ENCODE measurements around the gene L3MBTL4.
"Not testable (repeated sequence)": the region's sequence is repeated elsewhere in the genome, so short reads cannot be mapped to it uniquely, and the experiment has no call there.

The L3MBTL4 gene

GRCh38 chr18:6199777-6200176, 214.9 kb downstream of the L3MBTL4 start:
- H4K5ac ChIP-seq (ENCODE audit: low read length): no peak overlapping the region
- H2BK120ac ChIP-seq (ENCODE audit: low read depth, low read length): no peak overlapping the region
- H3K79me1 ChIP-seq (ENCODE audit: low read length): no peaks in the 10 kb centered on the region
- no peaks in the 10 kb centered on the region for H3K4me1 ChIP-seq (ENCODE audit: control insufficient read depth, low read depth, low read length)
- no peak overlapping the region for H2BK5ac ChIP-seq (ENCODE audit: low read length)
- no peak overlapping the region for H3K4me2 ChIP-seq (ENCODE audit: low read length)
- H3K4me3 ChIP-seq (ENCODE audit: low read length): no peak overlapping the region
- no peak for DNase-seq
- H3K36me3 ChIP-seq (ENCODE audit: control insufficient read depth, insufficient read depth, low read length): no peaks in the 10 kb centered on the region
- no peaks in the 10 kb centered on the region for H3K79me2 ChIP-seq (ENCODE audit: control insufficient read depth, insufficient read depth, low read length)
- no peak overlapping the region for H3K56ac ChIP-seq (ENCODE audit: low read length)
- no peak overlapping the region for H3K18ac ChIP-seq (ENCODE audit: low read length)
- no peak overlapping the region for H2BK15ac ChIP-seq (replicated peaks; ENCODE audit: low read depth)
- no CpG with 5 or more reads among the region's 1 CpG for WGBS (ENCODE audit: extremely low coverage, insufficient coverage, low lambda C conversion rate)
- no peaks in the 10 kb centered on the region for H3K27me3 ChIP-seq (ENCODE audit: insufficient read depth, low read length, poor library complexity)
- H3K23ac ChIP-seq (ENCODE audit: low read length): no peak overlapping the region
- no peak overlapping the region for H3K27ac ChIP-seq (ENCODE audit: low read depth, low read length)
- H3K4ac ChIP-seq (ENCODE audit: low read depth, low read length): no peak overlapping the region
- H4K8ac ChIP-seq (ENCODE audit: low read depth, low read length): no peak overlapping the region
- no peak overlapping the region for H3K9ac ChIP-seq (ENCODE audit: low read length)
- no peak overlapping the region for H2AK5ac ChIP-seq (ENCODE audit: low read length)

- Histone ChIP-seq H2BK5ac (ENCODE audit: low read length) (no peak overlapping the region), H4K5ac (ENCODE audit: low read length) (no peak overlapping the region), H3K4ac (ENCODE audit: low read depth, low read length) (no peak overlapping the region), H2AK5ac (ENCODE audit: low read length) (no peak overlapping the region), H3K4me2 (ENCODE audit: low read length) (no peak overlapping the region), H3K18ac (ENCODE audit: low read length) (no peak overlapping the region), H3K23ac (ENCODE audit: low read length) (no peak overlapping the region), H3K36me3 (ENCODE audit: control insufficient read depth, insufficient read depth, low read length) (no peaks in the 10 kb centered on the region), H4K8ac (ENCODE audit: low read depth, low read length) (no peak overlapping the region), H2BK120ac (ENCODE audit: low read depth, low read length) (no peak overlapping the region), H3K27me3 (ENCODE audit: insufficient read depth, low read length, poor library complexity) (no peaks in the 10 kb centered on the region), H3K79me1 (ENCODE audit: low read length) (no peaks in the 10 kb centered on the region), H3K56ac (ENCODE audit: low read length) (no peak overlapping the region), H3K27ac (ENCODE audit: low read depth, low read length) (no peak overlapping the region), H3K4me1 (ENCODE audit: control insufficient read depth, low read depth, low read length) (no peaks in the 10 kb centered on the region), H3K4me3 (ENCODE audit: low read length) (no peak overlapping the region), H2BK15ac (replicated peaks; ENCODE audit: low read depth) (no peak overlapping the region), H3K79me2 (ENCODE audit: control insufficient read depth, insufficient read depth, low read length) (no peaks in the 10 kb centered on the region), H3K9ac (ENCODE audit: low read length) (no peak overlapping the region)
- no peak for DNase-seq
- no CpG with 5 or more reads among the region's 1 CpG for WGBS (ENCODE audit: extremely low coverage, insufficient coverage, low lambda C conversion rate)
Observed at GRCh38 chr18:6198585-6198984, 216.1 kb downstream of the L3MBTL4 start.

- H2BK5ac ChIP-seq (ENCODE audit: low read length): no peak overlapping the region
- no peak overlapping the region for H4K5ac ChIP-seq (ENCODE audit: low read length)
- no peak overlapping the region for H2BK15ac ChIP-seq (replicated peaks; ENCODE audit: low read depth)
- no peaks in the 10 kb centered on the region for H3K27me3 ChIP-seq (ENCODE audit: insufficient read depth, low read length, poor library complexity)
- no peak overlapping the region for H2BK120ac ChIP-seq (ENCODE audit: low read depth, low read length)
- H3K4me3 ChIP-seq (ENCODE audit: low read length): no peak overlapping the region
- no peak overlapping the region for H2AK5ac ChIP-seq (ENCODE audit: low read length)
- H3K9ac ChIP-seq (ENCODE audit: low read length): no peak overlapping the region
- no peaks in the 10 kb centered on the region for H3K4me1 ChIP-seq (ENCODE audit: control insufficient read depth, low read depth, low read length)
- H3K4me2 ChIP-seq (ENCODE audit: low read length): no peak overlapping the region
- H3K4ac ChIP-seq (ENCODE audit: low read depth, low read length): no peak overlapping the region
- WGBS (ENCODE audit: extremely low coverage, insufficient coverage, low lambda C conversion rate): no CpG with 5 or more reads among the region's 2 CpGs
- no peak overlapping the region for H4K8ac ChIP-seq (ENCODE audit: low read depth, low read length)
- H3K23ac ChIP-seq (ENCODE audit: low read length): no peak overlapping the region
- no peaks in the 10 kb centered on the region for H3K36me3 ChIP-seq (ENCODE audit: control insufficient read depth, insufficient read depth, low read length)
- H3K56ac ChIP-seq (ENCODE audit: low read length): no peak overlapping the region
- DNase-seq: no peak
- no peaks in the 10 kb centered on the region for H3K79me1 ChIP-seq (ENCODE audit: low read length)
- no peak overlapping the region for H3K27ac ChIP-seq (ENCODE audit: low read depth, low read length)
- H3K18ac ChIP-seq (ENCODE audit: low read length): no peak overlapping the region
- no peaks in the 10 kb centered on the region for H3K79me2 ChIP-seq (ENCODE audit: control insufficient read depth, insufficient read depth, low read length)
Observed at GRCh38 chr18:6194640-6195039, 220.1 kb downstream of the L3MBTL4 start.

GRCh38 chr18:6185782-6186181, 228.9 kb downstream of the L3MBTL4 start:
- not testable (repeated sequence) for H2BK15ac ChIP-seq (replicated peaks; ENCODE audit: low read depth); H3K4me3 ChIP-seq (ENCODE audit: low read length); H3K56ac ChIP-seq (ENCODE audit: low read length); H2BK5ac ChIP-seq (ENCODE audit: low read length); H3K9ac ChIP-seq (ENCODE audit: low read length); H2BK120ac ChIP-seq (ENCODE audit: low read depth, low read length); H3K36me3 ChIP-seq (ENCODE audit: control insufficient read depth, insufficient read depth, low read length); DNase-seq; H3K4me2 ChIP-seq (ENCODE audit: low read length); H3K79me2 ChIP-seq (ENCODE audit: control insufficient read depth, insufficient read depth, low read length); H2AK5ac ChIP-seq (ENCODE audit: low read length); H3K79me1 ChIP-seq (ENCODE audit: low read length); H3K27me3 ChIP-seq (ENCODE audit: insufficient read depth, low read length, poor library complexity); H3K18ac ChIP-seq (ENCODE audit: low read length); H3K4ac ChIP-seq (ENCODE audit: low read depth, low read length); H4K8ac ChIP-seq (ENCODE audit: low read depth, low read length); H3K4me1 ChIP-seq (ENCODE audit: control insufficient read depth, low read depth, low read length); H3K23ac ChIP-seq (ENCODE audit: low read length); H4K5ac ChIP-seq (ENCODE audit: low read length); H3K27ac ChIP-seq (ENCODE audit: low read depth, low read length)
- WGBS (ENCODE audit: extremely low coverage, insufficient coverage, low lambda C conversion rate): no CpG with 5 or more reads among the region's 3 CpGs

- no peak overlapping the region for H3K9ac ChIP-seq (ENCODE audit: low read length)
- no CpG with 5 or more reads among the region's 8 CpGs for WGBS (ENCODE audit: extremely low coverage, insufficient coverage, low lambda C conversion rate)
- no peak overlapping the region for H3K4me3 ChIP-seq (ENCODE audit: low read length)
- DNase-seq: no peak
- H3K18ac ChIP-seq (ENCODE audit: low read length): no peak overlapping the region
- H3K79me2 ChIP-seq (ENCODE audit: control insufficient read depth, insufficient read depth, low read length): no peaks in the 10 kb centered on the region
- no peak overlapping the region for H4K8ac ChIP-seq (ENCODE audit: low read depth, low read length)
- H3K56ac ChIP-seq (ENCODE audit: low read length): no peak overlapping the region
- no peak overlapping the region for H3K4me2 ChIP-seq (ENCODE audit: low read length)
- H2BK5ac ChIP-seq (ENCODE audit: low read length): no peak overlapping the region
- no peak overlapping the region for H3K4ac ChIP-seq (ENCODE audit: low read depth, low read length)
- no peak overlapping the region for H2BK15ac ChIP-seq (replicated peaks; ENCODE audit: low read depth)
- H3K79me1 ChIP-seq (ENCODE audit: low read length): no peaks in the 10 kb centered on the region
- no peak overlapping the region for H3K27ac ChIP-seq (ENCODE audit: low read depth, low read length)
- no peak overlapping the region for H4K5ac ChIP-seq (ENCODE audit: low read length)
- no peak overlapping the region for H2AK5ac ChIP-seq (ENCODE audit: low read length)
- H3K4me1 ChIP-seq (ENCODE audit: control insufficient read depth, low read depth, low read length): no peaks in the 10 kb centered on the region
- H2BK120ac ChIP-seq (ENCODE audit: low read depth, low read length): no peak overlapping the region
- H3K27me3 ChIP-seq (ENCODE audit: insufficient read depth, low read length, poor library complexity): no peaks in the 10 kb centered on the region
- H3K36me3 ChIP-seq (ENCODE audit: control insufficient read depth, insufficient read depth, low read length): no peaks in the 10 kb centered on the region
- no peak overlapping the region for H3K23ac ChIP-seq (ENCODE audit: low read length)
Observed at GRCh38 chr18:6174983-6175745, 239.5 kb downstream of the L3MBTL4 start.

- H3K4me3 ChIP-seq (ENCODE audit: low read length): no peak overlapping the region
- H3K27ac ChIP-seq (ENCODE audit: low read depth, low read length): no peak overlapping the region
- H3K4ac ChIP-seq (ENCODE audit: low read depth, low read length): no peak overlapping the region
- H2BK120ac ChIP-seq (ENCODE audit: low read depth, low read length): no peak overlapping the region
- no peak overlapping the region for H3K23ac ChIP-seq (ENCODE audit: low read length)
- no peaks in the 10 kb centered on the region for H3K79me1 ChIP-seq (ENCODE audit: low read length)
- H2BK5ac ChIP-seq (ENCODE audit: low read length): no peak overlapping the region
- no peak overlapping the region for H3K56ac ChIP-seq (ENCODE audit: low read length)
- H3K4me1 ChIP-seq (ENCODE audit: control insufficient read depth, low read depth, low read length): no peaks in the 10 kb centered on the region
- DNase-seq: no peak
- H3K27me3 ChIP-seq (ENCODE audit: insufficient read depth, low read length, poor library complexity): no peaks in the 10 kb centered on the region
- H3K4me2 ChIP-seq (ENCODE audit: low read length): no peak overlapping the region
- no peak overlapping the region for H3K18ac ChIP-seq (ENCODE audit: low read length)
- no peaks in the 10 kb centered on the region for H3K79me2 ChIP-seq (ENCODE audit: control insufficient read depth, insufficient read depth, low read length)
- H4K5ac ChIP-seq (ENCODE audit: low read length): no peak overlapping the region
- no peaks in the 10 kb centered on the region for H3K36me3 ChIP-seq (ENCODE audit: control insufficient read depth, insufficient read depth, low read length)
- H3K9ac ChIP-seq (ENCODE audit: low read length): no peak overlapping the region
- H4K8ac ChIP-seq (ENCODE audit: low read depth, low read length): no peak overlapping the region
- H2AK5ac ChIP-seq (ENCODE audit: low read length): no peak overlapping the region
- H2BK15ac ChIP-seq (replicated peaks; ENCODE audit: low read depth): no peak overlapping the region
- WGBS (ENCODE audit: extremely low coverage, insufficient coverage, low lambda C conversion rate): no CpG with 5 or more reads among the region's 7 CpGs
Observed at GRCh38 chr18:6170604-6171003, 244.1 kb downstream of the L3MBTL4 start.

All from mesendoderm (in vitro differentiated cells).